ENCODE measurements around the gene PLEKHF1.
"Not testable (repeated sequence)": the region's sequence is repeated elsewhere in the genome, so short reads cannot be mapped to it uniquely, and the experiment has no call there.

PLEKHF1 gene

DNA sequence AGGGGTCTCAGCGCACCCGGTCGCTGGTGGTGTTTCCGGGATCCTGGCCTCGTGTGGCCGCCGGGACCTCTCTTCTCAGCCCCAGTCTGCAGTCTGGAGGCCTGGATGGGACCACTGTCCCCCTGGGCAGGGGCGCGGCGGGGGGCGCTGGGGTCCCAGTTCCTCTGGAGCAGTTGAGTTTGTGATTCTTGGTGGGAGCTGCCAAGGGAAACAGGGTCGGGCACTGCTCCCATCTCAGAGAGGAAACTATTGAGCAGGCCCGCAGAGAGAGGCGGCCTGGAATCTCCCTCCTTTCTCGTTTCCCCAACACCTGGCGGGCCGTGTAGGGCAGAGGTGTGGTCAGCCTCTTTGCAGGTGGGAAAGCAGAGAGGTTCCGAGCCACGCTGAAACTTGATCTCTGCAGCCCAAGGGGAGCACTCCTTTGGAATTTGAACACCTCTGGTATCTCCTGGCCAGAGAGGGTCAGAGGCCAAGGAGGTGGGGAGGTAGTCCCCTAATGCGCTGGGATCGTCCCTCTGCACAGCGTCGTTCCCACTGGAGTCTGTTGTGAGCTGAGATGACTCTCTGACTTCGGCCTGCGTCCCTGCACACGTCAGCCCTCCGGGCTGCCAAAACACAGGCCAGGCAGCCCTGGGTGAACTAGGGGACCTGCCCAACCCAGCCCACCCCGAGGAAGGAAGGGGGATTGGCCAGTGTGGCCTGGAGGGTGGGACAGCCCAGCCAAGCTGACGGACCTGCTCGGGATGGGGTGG is 741 bp downstream of the PLEKHF1 start:
- no peak for FAIRE-seq

DNA sequence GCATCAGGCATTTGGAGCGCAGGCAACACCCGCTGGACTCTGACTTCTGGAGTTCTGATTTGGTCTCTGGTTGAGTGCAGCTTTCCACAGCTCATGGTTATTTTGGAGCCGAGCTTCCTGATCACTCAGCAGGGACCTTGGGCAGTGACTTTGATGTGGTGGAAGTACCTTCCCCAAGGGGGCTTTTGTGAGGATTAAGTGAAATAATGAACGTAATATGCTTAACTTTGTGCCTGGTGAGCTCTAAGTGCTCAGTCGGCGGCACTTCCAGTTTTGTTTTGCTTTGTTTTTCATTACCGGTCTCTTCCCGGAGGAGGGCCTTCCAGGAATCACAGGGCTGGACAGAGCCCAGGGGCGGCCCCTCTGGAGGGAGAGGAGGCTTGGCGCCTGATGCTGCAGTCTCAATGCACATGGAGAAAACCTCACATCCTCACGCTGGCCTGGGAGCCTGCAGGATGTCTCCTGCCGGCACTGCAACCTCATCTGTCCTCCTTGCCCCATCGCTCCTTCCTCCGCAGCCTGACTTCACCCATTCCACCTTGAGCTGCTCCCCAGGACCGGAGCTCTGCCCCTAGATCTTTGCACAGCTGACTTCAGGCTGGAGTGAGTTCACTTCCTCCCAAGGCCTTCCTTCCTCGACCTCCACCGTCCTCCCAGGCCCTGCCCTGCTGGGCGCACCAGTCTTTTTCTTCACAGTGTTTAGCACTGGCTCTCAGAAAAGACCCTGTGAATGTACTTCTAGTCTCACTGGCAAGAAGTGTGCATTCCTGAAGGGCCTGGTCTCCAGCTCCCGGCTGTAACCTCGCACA is 1.5 kb downstream of the PLEKHF1 start:
- FAIRE-seq: no peak

DNA sequence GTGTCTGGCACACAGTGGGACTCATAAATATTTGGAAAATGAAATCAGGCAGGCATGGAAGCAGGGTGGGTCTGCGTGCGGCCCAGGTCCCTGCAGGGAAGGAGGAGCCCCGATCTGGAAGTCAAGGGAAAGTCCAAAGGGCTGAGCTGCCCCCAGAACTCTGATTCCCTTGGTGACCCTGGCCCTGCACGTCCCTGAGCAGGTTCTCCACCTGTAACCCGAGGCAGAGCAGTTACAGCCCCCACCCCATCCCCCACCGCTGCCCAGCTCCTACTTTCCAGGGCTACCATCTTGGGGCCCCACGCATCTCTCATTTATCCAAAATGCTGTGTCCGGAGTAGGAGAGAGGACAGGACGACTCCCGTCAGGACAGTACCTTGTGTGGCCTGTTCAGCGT is 2.1 kb downstream of the PLEKHF1 start:
- FAIRE-seq: no peak

DNA sequence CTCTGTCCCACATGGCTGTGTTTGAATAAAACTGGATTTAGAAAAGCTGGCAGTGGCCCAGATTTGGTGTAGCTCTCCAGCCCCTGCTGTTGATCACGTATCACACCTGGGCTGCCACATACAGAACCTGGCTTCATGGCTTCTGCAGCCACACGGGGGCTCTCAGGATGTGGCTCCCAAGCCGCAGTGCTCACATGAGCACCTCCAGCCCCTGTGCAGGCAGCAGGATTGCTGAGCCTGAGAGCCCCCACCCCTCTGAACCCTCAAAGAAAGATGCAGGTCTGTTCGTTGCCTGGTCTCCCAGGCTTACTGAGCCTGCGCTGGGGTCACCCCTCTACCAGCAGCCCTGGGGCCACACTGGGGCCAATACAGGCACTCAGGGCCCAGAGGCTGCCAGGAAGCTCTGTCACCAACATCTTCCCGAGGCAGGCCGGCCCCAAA is 2.7 kb downstream of the PLEKHF1 start:
- FAIRE-seq: no peak

DNA sequence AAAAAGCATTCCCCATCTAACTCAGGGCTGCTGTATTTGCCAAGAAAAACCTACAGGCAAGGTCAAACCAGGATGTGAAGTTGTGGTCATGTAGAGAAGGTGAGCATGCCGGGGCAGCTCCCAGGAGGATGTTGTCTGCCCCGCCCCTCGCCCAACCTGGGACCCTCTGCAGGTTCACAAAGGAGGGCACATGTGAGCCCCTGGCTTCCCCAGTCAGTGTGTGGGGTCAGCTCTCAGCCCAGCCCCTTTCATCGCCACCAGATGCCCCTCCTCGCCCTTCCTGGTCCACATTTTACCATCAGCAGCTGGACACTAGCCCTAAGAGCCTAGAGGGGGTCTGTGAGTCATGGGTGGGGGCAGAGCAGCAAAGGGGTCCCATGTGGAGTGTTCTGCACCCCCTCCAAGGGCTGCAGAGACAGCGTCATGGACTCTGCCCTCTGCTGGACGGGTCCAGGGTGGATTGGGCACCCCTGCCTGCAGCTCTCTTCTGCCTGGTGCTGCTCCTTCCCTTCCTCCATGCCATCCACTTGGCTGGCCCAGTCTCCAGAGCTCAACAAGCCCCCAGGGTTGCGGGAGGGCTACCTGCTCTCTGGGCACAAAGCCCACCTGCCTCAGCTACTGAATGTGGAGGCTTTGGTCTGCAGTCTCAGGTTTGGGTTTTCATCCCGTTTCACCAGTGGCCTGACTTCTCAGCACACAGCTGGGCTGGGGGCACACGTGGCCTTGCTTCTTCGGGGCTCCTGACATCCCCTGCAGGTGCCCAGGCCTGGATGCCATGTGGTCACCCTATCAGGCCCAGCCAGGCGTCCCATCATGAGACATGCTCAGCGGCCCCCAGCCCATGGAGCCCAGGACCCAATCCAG is 3.7 kb downstream of the PLEKHF1 start:
- no peak for FAIRE-seq

DNA sequence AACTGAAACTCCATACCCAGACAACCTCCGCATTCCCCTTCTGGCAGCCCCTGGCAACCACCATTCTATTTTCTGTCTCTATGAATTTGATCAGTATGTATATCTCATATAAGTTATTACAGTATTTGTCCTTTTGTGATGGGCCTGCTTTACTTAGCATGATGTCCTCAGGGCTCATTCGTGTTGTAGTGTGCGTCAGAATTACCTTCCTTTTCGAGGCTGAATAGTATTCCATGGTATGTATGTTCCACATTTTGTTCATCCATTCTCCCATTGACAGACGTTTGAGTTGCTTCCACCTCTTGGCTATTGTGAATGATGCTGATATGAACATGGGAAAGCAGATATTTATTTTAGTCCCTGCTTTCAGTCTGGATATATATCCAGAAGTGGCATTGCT is 5.0 kb downstream of the PLEKHF1 start:
- FAIRE-seq: no peak

DNA sequence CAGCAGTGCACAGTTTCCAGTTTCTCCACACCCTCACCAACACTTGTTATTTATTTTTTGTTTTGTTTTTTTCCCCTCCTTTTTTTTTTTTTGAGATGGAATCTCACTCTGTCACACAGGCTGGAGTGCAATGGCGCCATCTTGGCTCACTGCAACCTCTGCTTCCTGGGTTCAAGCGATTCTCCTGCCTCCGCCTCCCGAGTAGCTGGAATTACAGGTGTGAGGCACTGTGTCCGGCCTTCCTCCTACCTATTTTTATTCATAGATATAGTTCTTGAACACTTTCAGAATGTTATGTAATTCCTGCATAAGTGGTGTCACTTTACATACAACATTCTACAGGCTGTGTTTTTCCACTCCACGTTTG is 5.7 kb downstream of the PLEKHF1 start:
- FAIRE-seq: not testable (repeated sequence)

DNA sequence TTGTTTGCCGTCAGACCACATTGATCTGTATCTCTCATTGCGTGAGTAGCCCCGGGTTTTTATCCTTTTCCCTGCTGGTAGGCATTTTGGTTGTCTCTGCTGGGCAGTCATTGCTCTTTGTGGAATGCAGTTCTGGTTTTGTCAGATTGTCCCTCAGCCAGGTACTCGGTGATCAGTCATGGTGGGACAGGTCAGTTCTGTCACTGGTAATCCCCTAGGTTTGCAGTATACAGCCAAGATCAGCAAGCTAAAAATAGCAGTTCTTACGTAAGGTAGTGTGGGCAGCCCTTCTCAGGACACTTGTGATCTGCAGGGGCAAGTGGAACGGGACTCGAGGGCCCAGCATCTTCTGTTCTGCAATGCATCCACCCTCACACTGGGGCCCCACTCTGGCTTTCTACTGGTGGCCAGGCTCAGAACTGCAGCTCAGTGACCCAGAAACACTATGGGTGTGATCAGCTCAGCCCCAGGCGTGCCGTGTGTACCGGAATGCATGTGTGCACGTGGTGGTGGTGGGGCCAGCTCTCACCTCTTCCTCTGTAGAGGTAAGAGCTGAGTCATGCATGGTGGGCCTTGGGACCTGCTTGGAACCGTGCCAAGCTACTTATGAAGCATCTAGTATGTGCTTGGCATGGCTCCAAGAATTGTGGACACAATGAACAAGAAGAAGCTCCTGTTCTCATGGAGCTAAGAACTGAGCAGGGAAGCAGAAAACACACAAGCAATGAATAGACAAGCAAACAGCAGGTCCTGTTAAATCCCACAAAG is 6.3 kb downstream of the PLEKHF1 start:
- no peak for FAIRE-seq

DNA sequence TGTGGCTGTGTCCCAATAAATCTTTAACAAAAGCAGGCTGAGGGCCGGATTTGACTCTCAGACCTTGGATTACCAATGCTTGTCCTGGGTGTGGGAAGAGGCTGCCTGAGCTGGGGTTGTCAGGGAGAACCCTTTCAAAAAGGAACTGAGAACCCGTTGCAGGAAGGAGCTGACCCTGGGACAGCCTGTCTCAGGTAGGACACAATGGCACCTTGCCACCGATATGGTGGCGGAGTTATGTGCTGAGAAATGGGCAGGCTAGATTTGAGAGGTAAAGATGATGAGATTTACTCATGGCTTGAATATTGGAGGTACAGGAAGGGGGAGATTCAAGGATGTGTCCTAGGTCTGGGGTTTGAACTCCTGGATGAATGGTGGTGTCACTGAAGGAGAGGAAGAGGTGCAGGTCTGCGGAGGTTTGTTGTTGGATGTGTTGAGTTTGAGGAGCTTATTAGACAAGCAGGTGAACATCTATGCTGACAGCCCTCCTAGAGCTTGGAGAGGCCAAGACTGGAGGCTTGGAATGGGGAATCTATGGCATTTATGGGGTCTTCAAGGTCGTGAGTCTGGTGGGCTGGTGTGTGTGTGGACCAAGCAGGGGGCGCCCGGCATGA is 7.2 kb downstream of the PLEKHF1 start:
- no peak for FAIRE-seq

DNA sequence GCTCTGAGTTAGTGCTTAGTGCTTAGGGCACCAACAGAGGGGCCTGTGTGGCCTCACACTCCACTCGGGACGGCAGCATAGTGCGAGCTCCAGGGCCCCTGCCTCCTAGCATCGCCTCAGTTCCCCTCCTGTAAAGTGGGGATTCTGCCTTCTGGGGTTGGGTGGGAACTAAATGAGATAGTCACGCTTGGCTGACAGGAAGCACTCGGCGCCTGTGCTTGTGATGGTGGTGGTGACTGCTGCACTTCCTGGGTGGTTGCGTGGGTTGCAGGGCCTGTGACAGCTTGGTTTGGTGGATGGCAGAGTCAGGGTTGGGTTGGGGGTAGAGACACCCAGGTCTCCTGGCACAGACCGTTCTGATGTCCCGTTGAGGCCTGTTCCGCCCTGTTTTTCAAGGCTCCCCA is 7.7 kb downstream of the PLEKHF1 start:
- FAIRE-seq: no peak

DNA sequence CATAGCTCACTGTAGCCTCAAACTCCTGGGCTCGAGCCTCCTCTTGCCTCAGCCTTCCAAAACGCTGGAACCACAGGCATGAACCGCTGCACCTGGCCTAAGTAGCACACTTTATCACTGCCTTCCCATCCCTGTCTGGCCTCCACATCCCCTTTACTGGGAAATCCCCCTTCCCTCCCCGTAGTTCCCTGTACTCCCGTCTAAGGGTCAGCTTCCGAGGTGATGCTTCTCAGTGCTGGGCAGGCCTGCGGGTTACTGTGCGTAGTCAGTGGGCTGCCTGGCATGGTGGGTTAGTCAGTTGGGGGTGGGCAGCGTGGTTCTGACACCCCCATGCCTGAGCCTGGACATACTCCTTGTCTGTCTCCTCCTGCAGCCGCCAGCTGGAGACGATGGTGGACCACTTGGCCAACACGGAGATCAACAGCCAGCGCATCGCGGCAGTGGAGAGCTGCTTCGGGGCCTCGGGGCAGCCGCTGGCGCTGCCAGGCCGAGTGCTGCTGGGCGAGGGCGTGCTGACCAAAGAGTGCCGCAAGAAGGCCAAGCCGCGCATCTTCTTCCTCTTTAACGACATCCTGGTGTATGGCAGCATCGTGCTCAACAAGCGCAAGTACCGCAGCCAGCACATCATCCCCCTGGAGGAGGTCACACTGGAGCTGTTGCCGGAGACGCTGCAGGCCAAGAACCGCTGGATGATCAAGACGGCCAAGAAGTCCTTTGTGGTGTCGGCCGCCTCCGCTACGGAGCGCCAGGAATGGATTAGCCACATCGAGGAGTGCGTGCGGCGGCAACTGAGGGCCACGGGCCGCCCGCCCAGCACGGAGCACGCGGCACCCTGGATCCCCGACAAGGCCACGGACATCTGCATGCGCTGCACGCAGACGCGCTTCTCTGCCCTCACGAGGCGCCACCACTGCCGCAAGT is 8.4 kb downstream of the PLEKHF1 start:
- FAIRE-seq: no peak

DNA sequence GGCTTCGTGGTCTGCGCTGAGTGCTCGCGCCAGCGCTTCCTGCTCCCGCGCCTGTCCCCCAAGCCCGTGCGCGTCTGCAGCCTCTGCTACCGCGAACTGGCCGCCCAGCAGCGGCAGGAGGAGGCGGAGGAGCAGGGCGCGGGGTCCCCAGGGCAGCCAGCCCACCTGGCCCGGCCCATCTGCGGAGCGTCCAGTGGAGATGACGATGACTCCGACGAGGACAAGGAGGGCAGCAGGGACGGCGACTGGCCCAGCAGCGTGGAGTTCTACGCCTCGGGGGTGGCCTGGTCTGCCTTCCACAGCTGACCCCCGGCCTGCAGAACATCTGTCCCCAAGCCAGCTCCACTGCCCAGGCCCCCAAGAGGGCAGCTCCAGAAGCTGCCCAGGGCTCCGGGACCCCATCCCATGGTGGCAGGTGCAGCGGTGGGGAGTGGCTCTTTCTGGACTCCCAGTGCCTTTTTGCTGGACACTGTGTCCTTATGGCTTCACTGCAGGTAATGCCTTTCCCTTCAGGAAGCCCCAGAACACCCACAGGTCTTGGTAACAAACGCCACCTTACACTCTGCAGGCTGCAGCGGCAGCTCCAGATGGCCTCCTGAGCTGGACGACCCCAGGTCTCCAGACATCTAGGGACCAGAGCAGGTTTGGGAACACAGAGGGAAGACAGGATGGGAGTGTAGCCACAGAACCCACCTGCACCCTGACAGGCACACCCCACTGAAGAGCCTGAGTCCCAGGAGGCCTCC is 9.3 kb downstream of the PLEKHF1 start:
- FAIRE-seq: no peak

DNA sequence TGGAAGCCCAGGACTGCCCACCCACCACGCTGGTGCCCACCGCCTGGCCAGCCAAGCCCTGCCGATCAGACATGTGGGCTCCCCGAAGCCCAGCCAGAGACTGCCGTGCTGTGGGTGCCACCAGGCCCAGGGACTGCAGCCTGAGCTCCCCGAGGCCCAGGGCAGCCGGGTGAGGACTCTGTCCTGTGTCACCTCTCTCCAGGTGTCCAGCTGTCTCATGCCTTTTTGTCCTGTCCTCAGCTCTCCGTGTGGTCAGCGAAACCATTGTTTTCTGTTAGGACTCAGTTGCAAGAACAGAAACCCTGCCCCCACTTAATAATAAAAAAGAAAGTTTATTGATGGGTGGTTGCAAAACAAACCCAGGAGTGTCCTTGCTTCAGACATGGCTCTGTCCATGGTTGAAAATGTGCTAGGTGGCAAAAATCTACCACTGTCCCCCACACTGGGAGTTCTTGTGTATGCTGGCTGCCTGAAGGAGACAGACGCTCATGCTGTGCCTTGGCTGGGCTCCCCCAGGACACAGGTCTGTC is 9.9 kb downstream of the PLEKHF1 start:
- FAIRE-seq: no peak

DNA sequence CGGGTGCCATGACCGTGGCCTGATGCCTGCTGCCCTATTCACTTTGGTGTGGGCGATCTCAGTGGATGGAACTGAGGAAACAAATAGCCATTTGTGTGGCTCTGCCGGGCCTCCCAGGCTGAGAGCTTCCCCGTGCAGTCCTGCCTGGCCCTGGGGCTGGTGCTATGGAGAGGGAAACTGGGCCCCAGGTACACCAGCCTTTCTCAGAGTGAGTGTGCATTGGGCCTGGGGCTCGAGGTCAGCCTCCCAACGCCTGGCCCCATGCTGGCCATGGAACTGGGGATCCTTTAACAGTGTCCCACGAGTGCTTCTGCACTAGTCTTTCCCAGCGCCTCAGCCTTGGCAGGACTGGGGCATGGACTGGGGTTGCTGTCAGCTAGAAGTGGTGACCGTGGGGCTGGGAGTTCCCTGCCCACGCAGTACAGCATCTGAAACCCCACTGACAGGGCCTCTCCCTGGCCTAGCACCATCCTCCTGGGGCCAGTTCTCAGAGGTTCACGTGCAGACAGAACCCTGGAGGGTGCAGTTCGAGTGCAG is 10.5 kb downstream of the PLEKHF1 start:
- no peak for FAIRE-seq

DNA sequence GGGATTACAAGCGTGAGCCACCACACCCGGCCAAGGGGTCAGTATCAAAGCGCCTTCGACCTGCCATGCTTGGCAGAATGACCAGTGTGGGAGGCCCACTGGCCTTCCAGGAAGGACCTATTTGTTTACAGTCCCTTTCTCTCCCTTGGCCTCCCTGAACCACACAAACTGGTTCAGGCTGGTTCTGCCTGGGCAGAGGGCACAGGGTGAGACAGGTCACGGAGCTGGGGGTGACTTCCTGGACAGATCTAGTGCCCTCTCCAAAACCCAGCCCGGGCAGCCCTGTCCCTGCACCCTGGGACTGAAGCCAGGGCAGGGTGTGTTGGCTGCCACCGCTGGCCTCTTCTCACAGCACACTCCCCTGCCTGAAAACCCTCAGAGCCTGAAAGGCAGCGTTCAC is 11.3 kb downstream of the PLEKHF1 start:
- FAIRE-seq: no peak

DNA sequence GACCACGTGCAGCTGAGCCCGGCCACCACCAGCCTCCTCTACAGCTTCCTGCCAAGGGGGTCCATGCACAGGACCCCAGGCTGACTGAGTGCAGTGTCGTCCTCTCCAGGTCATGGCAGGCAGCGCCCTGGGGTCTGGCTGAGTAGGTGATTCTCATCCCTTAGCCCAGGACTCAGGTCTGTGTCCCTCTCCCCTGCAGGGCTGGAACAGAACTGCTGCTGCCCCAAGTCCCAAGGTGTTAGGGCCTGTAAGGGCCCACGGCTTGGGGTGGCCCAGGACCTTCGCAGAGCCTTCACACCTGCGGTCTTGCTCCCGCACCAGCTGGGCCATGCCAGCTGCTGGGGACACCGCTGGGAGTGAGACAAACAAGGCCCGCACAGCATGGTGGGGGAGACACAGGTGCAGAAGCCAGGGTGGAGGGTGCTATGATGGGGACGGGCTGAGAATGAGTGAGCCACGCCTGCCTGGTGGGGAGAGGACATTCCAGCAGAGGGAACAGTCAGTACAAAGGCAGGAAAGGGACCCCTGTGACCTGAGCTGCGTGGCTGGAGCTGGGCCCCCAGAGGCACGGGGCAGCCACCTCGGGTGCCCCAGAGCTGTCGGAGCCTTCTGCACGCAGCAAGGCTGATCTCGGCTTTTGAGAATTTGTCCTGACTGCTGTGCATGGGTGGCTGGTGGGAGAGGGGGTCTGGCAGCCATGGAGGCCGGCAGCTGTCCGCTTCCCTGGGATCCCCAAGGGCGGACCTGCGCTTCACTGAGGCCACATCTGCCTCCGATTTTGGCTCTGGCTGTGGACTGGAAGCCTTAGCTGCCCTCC is 11.9 kb downstream of the PLEKHF1 start:
- no peak for FAIRE-seq

DNA sequence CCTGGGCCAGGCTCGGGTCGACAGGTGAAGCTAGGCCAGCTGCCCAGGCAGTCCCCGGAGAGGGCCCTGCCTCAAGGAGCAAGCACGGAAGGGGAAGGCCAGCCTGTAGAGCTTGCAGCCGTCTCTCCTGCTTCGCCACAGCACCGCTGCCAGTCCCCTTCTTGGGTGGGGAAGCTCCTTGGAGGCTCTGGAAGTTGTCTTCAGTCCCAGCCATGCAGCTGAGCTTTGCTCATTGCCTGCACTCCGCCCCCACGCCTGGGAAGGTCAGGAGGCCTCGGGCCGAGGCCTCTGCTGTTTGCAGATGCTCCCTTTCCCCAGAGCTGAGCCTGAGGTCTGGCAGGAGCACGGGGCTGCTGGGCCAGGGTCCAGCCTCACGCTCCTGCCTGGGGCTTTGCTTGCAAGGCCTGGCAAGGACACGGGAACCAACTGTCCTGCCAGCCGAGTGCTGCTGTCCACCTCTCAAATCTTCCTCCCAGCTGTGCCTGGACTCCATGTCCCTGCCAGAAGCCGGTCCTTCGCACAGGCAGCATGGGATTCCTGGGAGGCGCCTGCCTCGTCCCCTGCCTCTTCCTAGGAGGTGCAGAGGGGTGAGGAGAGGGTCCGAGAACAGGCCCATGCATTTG is 13.3 kb downstream of the PLEKHF1 start:
- FAIRE-seq: no peak

DNA sequence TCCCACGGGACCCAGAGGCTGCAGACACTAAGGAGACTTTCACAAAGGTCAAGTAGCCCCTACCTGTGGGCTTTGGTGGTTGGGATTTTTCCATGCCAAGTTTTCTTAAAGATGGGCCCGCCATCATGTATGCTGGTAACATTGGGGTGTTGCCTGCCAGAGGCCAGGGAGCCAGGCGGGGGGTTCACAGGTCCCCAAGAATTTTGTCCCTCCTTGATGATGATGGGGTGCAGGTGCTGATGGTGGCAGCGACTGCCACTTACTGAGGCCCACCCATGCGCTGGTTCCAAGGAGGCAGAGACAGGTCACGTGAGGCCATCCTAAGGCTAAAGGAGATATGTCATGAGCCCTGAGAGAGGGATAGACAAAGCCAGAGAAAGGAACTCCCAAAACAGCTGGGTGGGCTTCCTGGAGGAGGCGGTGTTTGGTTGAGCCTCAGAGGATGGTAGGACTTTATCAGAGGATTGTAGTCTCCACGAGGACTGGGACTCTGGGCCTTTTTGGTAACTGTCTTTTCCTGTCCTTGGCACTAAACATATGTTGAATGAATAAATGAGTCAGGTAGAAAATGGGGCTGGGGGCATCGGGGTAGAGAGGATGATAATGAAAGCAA is 14.4 kb downstream of the PLEKHF1 start:
- no peak for FAIRE-seq

All from islet of Langerhans (tissue), 1 donor.